Epithelial cell of esophagus (primary cell): ENCODE data around the gene MRPL33.
"Not testable (repeated sequence)": the region's sequence is repeated elsewhere in the genome, so short reads cannot be mapped to it uniquely, and the experiment has no call there.

Source experiments
- DNase-seq: peaks from one replicate; pipeline ENCODE4 v3.0.0; 2010; ENCODE audit warnings: low read depth
- H3K4me3 ChIP-seq: 2 replicates; pipeline ENCODE4 v1.5.1; 2011; ENCODE audit warnings: mild to moderate bottlenecking, low read length, control low read depth
- TF ChIP-seq, protein P1 (sequence below): IDR thresholded peaks from 2 replicates; pipeline ENCODE4 v1.5.1; 2011; ENCODE audit warnings: low read depth, mild to moderate bottlenecking, low read length, control low read depth, inconsistent platforms; ENCODE audit not compliant: insufficient read depth; ENCODE audit errors: missing control alignments

The MRPL33 gene

GRCh38 chr2:27756091-27756490 lies 15.4 kb upstream of the MRPL33 start:
- TF ChIP-seq, protein P1, sequence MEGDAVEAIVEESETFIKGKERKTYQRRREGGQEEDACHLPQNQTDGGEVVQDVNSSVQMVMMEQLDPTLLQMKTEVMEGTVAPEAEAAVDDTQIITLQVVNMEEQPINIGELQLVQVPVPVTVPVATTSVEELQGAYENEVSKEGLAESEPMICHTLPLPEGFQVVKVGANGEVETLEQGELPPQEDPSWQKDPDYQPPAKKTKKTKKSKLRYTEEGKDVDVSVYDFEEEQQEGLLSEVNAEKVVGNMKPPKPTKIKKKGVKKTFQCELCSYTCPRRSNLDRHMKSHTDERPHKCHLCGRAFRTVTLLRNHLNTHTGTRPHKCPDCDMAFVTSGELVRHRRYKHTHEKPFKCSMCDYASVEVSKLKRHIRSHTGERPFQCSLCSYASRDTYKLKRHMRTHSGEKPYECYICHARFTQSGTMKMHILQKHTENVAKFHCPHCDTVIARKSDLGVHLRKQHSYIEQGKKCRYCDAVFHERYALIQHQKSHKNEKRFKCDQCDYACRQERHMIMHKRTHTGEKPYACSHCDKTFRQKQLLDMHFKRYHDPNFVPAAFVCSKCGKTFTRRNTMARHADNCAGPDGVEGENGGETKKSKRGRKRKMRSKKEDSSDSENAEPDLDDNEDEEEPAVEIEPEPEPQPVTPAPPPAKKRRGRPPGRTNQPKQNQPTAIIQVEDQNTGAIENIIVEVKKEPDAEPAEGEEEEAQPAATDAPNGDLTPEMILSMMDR, result no peak
- H3K4me3 ChIP-seq, result no peak overlapping the region
- DNase-seq, result no peak

- no peak overlapping the region for H3K4me3 ChIP-seq
- TF ChIP-seq, protein P1, result no peak
- DNase-seq, result no peak
Measured at GRCh38 chr2:27756544-27757498, 14.7 kb upstream of the MRPL33 start.

- no peak overlapping the region for H3K4me3 ChIP-seq
- TF ChIP-seq, protein P1, result no peak
- DNase-seq, result no peak
Measured at GRCh38 chr2:27762951-27763906, 8.3 kb upstream of the MRPL33 start.

- TF ChIP-seq, protein P1, result no peak
- no peak overlapping the region for H3K4me3 ChIP-seq
- DNase-seq, result no peak
Measured at GRCh38 chr2:27763907-27764267, 7.6 kb upstream of the MRPL33 start.

DNA sequence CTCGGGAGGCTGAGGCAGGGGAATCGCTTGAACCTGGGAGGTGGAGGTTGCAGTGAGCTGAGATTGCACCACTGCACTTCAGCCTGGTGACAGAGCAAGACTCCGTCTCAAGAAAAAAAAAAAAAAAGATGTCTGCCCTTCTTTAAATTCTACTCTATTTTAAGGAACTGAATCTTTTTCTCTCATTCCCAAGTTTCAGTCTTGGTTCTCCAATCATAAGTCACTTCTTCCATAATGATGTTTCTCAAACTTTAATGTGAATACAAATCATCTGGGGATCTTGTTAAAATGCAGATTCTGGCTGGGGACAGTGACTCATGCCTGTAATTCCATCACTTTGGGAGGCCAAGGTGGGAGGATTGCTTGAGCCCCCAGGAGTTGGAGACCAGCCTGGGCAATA lies 7.0 kb upstream of the MRPL33 start:
- not testable (repeated sequence) for H3K4me3 ChIP-seq, DNase-seq

DNA sequence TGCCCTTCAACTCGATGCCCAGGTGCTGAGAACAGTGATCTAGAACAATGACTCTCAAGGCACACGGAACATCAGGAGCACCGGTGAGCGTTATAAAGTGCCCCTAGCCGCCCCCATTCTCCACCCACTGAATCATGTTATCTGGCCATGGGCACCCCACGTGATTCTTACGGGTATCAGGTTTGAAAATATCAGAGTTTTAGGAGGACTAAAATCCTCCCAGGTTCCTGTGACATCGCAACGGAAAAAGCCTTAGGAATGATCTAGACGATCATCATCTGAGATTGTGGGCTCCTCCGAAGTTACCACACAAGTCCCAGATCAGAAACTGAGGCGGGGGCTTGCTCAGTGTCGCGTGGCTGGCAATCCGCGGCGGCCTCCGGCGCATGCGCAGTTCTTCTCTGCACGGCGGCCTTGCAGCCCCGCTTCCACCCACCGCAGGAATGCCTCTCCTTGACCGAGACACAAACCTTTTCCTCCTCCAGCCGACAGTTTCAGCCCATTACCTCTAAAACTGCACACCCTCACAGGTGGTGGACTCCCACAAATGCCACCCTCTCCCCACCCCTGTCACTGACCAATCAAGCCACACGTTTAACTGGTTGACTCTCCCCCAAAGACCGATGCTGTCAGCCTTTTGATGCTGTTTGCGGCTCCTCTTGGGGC lies 5.8 kb upstream of the MRPL33 start:
- no peak overlapping the region for H3K4me3 ChIP-seq
- TF ChIP-seq, protein P1, result no peak

GRCh38 chr2:27766287-27766661 lies 5.2 kb upstream of the MRPL33 start:
- no peak for DNase-seq
- no peak overlapping the region for H3K4me3 ChIP-seq
- TF ChIP-seq, protein P1, result no peak

More for the DNA sequence above, 5.8 kb upstream of the MRPL33 start:
- DNase-seq, result no peak
